NK-92 (cell line): ENCODE results near the gene TDRD12.
"Not testable (repeated sequence)": the region's sequence is repeated elsewhere in the genome, so short reads cannot be mapped to it uniquely, and the experiment has no call there.

Experiments used
- DNase-seq: peaks from one replicate; lab custom pipeline; 2025; ENCODE audit not compliant: unreplicated experiment; lab: John Stamatoyannopoulos, UW

Gene TDRD12

GRCh38 chr19:32866061-32866460 lies 146.5 kb downstream of the TDRD12 start:
- DNase-seq = no peak

- DNase-seq = no peak
Observed at GRCh38 chr19:32866564-32867265, 147.1 kb downstream of the TDRD12 start.

- DNase-seq = not testable (repeated sequence)
Observed at GRCh38 chr19:32867436-32867835, 147.9 kb downstream of the TDRD12 start.

DNA sequence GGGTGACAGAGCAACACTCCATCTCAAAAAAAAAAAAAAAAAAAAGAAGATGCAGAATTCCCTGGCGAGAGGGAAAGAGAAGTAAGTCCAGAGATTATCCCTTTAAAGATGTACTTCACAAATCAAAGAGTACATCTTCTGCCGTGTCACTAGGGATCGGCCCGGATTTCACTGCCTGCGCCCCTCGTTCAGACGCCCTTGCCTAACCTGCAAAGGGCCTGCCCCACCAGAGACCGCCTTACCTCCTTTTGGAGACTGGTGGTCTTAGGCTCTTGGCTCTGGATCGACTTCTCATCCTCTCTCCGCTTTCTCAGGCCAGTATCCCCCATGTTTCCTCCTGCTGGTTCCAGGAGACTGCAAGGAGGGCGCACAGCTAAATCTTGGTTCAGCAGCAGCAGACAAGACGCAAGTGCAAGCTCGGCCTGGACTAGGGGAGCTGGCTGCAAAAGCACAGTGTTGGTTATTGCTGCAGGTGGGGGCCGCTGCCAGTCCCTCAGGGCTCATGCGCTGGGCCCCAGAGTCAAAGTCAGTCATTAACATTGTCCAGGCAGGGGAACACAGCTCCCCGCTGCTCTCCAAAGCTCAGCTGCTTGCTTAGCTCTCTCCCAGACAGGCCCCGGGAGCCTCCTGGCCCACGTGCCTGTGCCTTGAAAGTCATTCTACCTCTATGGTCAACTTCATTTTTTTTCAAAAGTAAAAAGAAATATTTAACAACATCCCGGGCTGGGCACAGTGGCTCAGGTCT lies 148.8 kb downstream of the TDRD12 start:
- no peak for DNase-seq

GRCh38 chr19:32869369-32869965 lies 149.9 kb downstream of the TDRD12 start, which contains the start of gene SLC7A9:
Gene SLC7A9, minus strand, starts transcription at chr19:32869767. Its CDS starts 1,233 bp downstream, at chr19:32868534.
- DNase-seq = no peak

GRCh38 chr19:32869966-32870573 lies 150.5 kb downstream of the TDRD12 start:
- DNase-seq = no peak

GRCh38 chr19:32870981-32871451 lies 151.4 kb downstream of the TDRD12 start:
- DNase-seq = no peak

GRCh38 chr19:32872391-32872790 lies 152.8 kb downstream of the TDRD12 start:
- DNase-seq = no peak

DNA sequence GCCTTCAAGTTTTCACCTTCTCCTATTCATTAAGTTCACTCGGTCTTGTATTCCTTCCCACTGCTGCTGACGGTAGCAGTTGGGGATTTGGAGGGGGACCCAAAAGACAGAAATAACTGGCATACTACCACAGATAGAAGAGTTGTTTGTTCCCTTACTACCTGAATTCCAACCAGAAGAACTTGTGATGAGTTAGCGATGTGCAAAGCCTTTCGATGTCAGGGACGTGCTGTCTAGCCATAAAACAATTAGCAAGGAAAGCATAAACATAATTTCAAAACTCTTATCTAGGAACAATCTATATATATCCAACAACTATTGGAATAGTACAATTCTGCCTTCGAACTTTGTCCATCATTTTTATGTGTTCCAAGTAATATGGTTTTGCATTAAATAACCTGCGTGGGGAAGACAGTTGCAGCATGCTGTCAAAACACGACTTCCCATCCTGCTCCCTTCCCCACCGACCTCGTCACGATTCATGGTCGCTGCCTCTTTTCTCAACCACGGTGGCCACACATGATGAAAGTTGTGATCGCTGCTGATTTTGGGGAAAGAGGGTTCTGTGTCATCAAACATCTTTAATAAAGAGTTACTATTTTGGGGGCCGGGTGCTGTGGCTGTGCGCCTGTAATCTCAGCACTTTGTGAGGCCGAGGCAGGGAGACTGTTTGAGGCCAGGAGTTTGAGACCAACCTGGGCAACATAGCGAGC lies 153.8 kb downstream of the TDRD12 start:
- DNase-seq = no peak

DNA sequence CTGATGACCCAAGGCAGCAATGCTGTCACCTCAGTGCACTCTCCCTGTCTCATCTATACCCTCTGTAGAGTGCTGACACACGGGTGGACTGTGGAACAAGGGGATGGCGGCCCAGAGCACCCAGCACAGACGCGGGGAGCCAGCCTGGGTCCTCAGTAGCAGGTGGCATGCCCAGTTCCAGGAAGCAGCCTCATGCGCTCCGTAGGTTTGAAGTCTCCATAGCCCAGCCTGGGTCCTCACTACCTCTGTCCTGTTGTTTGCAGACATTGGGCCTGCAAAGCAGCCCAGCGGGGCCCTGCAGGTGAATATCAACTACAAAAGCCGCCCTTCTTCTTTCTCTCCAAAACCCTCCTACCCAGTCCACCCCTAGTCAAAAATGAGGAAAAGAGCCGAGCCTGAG lies 155.0 kb downstream of the TDRD12 start:
- no peak for DNase-seq

- no peak for DNase-seq
Observed at GRCh38 chr19:32875428-32875827, 155.9 kb downstream of the TDRD12 start.

DNA sequence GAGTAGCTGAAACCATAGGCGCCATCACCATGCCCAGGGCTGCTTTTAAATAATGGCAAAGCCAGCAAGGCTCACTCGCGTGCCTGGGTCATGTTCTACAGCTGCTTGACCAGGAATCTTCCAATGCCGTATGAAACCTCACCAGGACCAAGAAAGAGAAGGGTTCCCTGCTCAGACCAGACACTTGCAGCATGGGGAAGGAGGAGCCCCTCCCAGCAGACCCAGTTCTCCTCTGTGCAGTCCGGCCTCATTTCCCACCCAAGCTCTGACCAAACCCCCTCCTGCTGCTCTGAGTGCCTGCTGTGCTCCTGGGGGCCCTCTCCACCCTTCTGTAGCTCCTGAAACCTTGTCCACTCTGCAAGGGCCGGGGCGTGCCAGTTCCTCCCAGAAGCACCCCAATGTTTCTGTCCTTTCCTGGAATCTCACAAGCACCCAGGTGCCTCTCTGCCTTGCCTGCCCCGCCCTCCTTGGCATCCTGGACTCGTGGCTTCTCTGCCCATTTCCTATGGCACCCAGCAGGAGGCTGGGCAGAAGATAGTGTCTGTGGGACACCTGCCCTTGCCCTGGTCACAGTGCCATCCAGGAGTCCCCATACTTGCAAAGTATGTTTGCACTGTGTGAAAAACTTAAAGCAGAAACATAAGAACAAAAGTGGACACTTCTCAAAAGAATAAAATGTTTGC lies 156.8 kb downstream of the TDRD12 start:
- DNase-seq = no peak

GRCh38 chr19:32876919-32877285 lies 157.3 kb downstream of the TDRD12 start:
- no peak for DNase-seq
